ENCODE results near the gene CACNA1F.

Gene CACNA1F

DNA sequence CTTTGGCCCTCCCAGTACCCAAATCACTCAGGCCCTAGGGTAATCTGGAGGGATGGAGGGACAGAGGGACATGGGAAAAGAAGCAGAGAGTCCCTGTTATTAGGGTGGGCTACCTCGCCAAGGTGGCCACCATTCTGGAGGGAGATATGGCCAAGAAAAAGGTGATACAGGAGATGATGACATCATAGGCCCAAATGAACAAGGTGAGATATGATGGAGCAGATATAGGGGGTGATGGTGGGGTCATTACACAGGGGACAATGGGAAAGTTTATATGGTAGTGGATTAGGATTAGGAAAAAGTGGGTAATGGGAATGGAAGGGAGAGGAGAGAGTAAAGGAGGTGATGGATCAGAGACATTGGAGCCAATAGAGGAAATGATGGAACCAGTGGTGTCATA, 20.3 kb downstream of the CACNA1F start:
- Histone ChIP-seq H3K9me3 (ENCODE audit: control insufficient read depth in 2 of 2, low read length in 2 of 2) (no peaks in the 10 kb centered on the region), H3K27me3 (ENCODE audit: control insufficient read depth in 2 of 2, insufficient read depth in 2 of 2, low read length in 2 of 2) (peaks cover 0 to 3% of the 10 kb centered on the region in 2 donors), H3K36me3 (ENCODE audit: control insufficient read depth in 2 of 2, insufficient read depth in 2 of 2, low read length in 2 of 2) (no peaks in the 10 kb centered on the region), H3K4me1 (ENCODE audit: control insufficient read depth in 2 of 2, insufficient read depth in 2 of 2, low read length in 2 of 2) (no peaks in the 10 kb centered on the region), H3K27ac (ENCODE audit: low read depth in 2 of 2, low read length in 2 of 2) (no peak overlapping the region), H3K4me3 (ENCODE audit: low read length in 2 of 2) (no peak overlapping the region), H3K9ac (ENCODE audit: low read depth in 1 of 2, low read length in 2 of 2) (no peak overlapping the region)

DNA sequence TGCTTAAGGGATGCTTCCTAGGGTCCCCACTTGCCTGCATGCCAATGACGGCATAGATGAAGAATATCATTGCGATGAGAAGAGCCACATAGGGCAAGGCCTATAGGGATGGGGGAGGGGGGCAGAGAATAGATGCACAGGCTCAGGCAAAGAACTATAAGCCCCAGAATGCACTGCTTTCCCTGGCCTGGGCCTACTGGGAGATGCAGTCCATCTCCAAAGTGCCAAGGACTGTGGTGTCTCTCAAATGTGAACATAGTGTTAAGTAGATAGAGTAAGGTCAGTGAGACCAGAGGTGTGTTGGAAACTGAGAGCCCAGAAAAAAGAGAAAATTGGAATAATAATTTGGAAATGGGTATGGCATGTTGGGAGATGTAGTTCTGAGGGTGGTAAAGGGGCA, 20.9 kb downstream of the CACNA1F start:
- no peak overlapping the region for H3K4me3 ChIP-seq (ENCODE audit: low read length in 2 of 2)
- H3K4me1 ChIP-seq (ENCODE audit: control insufficient read depth in 2 of 2, insufficient read depth in 2 of 2, low read length in 2 of 2): no peaks in the 10 kb centered on the region
- no peaks in the 10 kb centered on the region for H3K36me3 ChIP-seq (ENCODE audit: control insufficient read depth in 2 of 2, insufficient read depth in 2 of 2, low read length in 2 of 2)
- H3K9ac ChIP-seq (ENCODE audit: low read depth in 1 of 2, low read length in 2 of 2): no peak overlapping the region
- no peak overlapping the region for H3K27ac ChIP-seq (ENCODE audit: low read depth in 2 of 2, low read length in 2 of 2)
- no peaks in the 10 kb centered on the region for H3K9me3 ChIP-seq (ENCODE audit: control insufficient read depth in 2 of 2, low read length in 2 of 2)
- H3K27me3 ChIP-seq (ENCODE audit: control insufficient read depth in 2 of 2, insufficient read depth in 2 of 2, low read length in 2 of 2): peaks cover 0 to 3% of the 10 kb centered on the region in 2 donors

GRCh38 chrX:49211074-49211473, 22.1 kb downstream of the CACNA1F start:
- Histone ChIP-seq H3K9ac (ENCODE audit: low read depth in 1 of 2, low read length in 2 of 2) (no peak overlapping the region), H3K4me1 (ENCODE audit: control insufficient read depth in 2 of 2, insufficient read depth in 2 of 2, low read length in 2 of 2) (no peaks in the 10 kb centered on the region), H3K9me3 (ENCODE audit: control insufficient read depth in 2 of 2, low read length in 2 of 2) (no peaks in the 10 kb centered on the region), H3K4me3 (ENCODE audit: low read length in 2 of 2) (no peak overlapping the region), H3K36me3 (ENCODE audit: control insufficient read depth in 2 of 2, insufficient read depth in 2 of 2, low read length in 2 of 2) (no peaks in the 10 kb centered on the region), H3K27me3 (ENCODE audit: control insufficient read depth in 2 of 2, insufficient read depth in 2 of 2, low read length in 2 of 2) (peaks cover 1 to 3% of the 10 kb centered on the region in 2 donors), H3K27ac (ENCODE audit: low read depth in 2 of 2, low read length in 2 of 2) (no peak overlapping the region)

GRCh38 chrX:49210406-49210805, 22.7 kb downstream of the CACNA1F start:
- no peaks in the 10 kb centered on the region for H3K36me3 ChIP-seq (ENCODE audit: control insufficient read depth in 2 of 2, insufficient read depth in 2 of 2, low read length in 2 of 2)
- H3K4me1 ChIP-seq (ENCODE audit: control insufficient read depth in 2 of 2, insufficient read depth in 2 of 2, low read length in 2 of 2): no peaks in the 10 kb centered on the region
- H3K27ac ChIP-seq (ENCODE audit: low read depth in 2 of 2, low read length in 2 of 2): no peak overlapping the region
- no peak overlapping the region for H3K9ac ChIP-seq (ENCODE audit: low read depth in 1 of 2, low read length in 2 of 2)
- H3K27me3 ChIP-seq (ENCODE audit: control insufficient read depth in 2 of 2, insufficient read depth in 2 of 2, low read length in 2 of 2): peaks cover 1 to 3% of the 10 kb centered on the region in 2 donors
- no peak overlapping the region for H3K4me3 ChIP-seq (ENCODE audit: low read length in 2 of 2)
- H3K9me3 ChIP-seq (ENCODE audit: control insufficient read depth in 2 of 2, low read length in 2 of 2): no peaks in the 10 kb centered on the region

- no peaks in the 10 kb centered on the region for H3K36me3 ChIP-seq (ENCODE audit: control insufficient read depth in 2 of 2, insufficient read depth in 2 of 2, low read length in 2 of 2)
- no peak overlapping the region for H3K27ac ChIP-seq (ENCODE audit: low read depth in 2 of 2, low read length in 2 of 2)
- H3K4me1 ChIP-seq (ENCODE audit: control insufficient read depth in 2 of 2, insufficient read depth in 2 of 2, low read length in 2 of 2): no peaks in the 10 kb centered on the region
- peaks cover 1 to 3% of the 10 kb centered on the region in 2 donors for H3K27me3 ChIP-seq (ENCODE audit: control insufficient read depth in 2 of 2, insufficient read depth in 2 of 2, low read length in 2 of 2)
- H3K4me3 ChIP-seq (ENCODE audit: low read length in 2 of 2): no peak overlapping the region
- H3K9ac ChIP-seq (ENCODE audit: low read depth in 1 of 2, low read length in 2 of 2): no peak overlapping the region
- H3K9me3 ChIP-seq (ENCODE audit: control insufficient read depth in 2 of 2, low read length in 2 of 2): no peaks in the 10 kb centered on the region
These were observed 23.5 kb downstream of the CACNA1F start for GRCh38 chrX:49209434-49210251.

GRCh38 chrX:49208399-49208798, 24.7 kb downstream of the CACNA1F start:
- H3K4me3 ChIP-seq (ENCODE audit: low read length in 2 of 2): no peak overlapping the region
- H3K36me3 ChIP-seq (ENCODE audit: control insufficient read depth in 2 of 2, insufficient read depth in 2 of 2, low read length in 2 of 2): no peaks in the 10 kb centered on the region
- peaks cover 0 to 1% of the 10 kb centered on the region in 2 donors for H3K27me3 ChIP-seq (ENCODE audit: control insufficient read depth in 2 of 2, insufficient read depth in 2 of 2, low read length in 2 of 2)
- no peaks in the 10 kb centered on the region for H3K9me3 ChIP-seq (ENCODE audit: control insufficient read depth in 2 of 2, low read length in 2 of 2)
- H3K27ac ChIP-seq (ENCODE audit: low read depth in 2 of 2, low read length in 2 of 2): no peak overlapping the region
- H3K9ac ChIP-seq (ENCODE audit: low read depth in 1 of 2, low read length in 2 of 2): no peak overlapping the region
- no peaks in the 10 kb centered on the region for H3K4me1 ChIP-seq (ENCODE audit: control insufficient read depth in 2 of 2, insufficient read depth in 2 of 2, low read length in 2 of 2)

DNA sequence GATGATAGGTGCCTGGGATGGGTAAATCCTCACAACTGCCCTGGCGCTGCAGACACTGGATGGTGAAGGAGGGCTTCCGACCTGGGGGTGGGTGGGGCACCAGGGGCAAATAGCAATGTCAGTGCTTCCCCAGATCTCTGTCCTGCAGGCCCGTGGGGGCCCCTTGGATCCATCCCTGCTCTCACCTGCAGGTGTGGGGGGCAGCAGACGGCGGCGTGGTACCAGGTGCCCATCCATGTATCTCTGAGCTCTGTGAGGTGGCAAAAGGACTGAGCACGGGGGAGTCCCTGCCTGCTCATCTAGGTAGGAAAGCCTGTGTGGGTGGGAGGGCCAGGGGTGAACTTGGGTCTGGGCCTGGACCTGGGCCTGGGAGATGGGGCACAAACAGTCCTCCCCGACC, 26.6 kb downstream of the CACNA1F start:
- Histone ChIP-seq H3K27me3 (ENCODE audit: control insufficient read depth in 2 of 2, insufficient read depth in 2 of 2, low read length in 2 of 2) (peaks cover 0 to 1% of the 10 kb centered on the region in 2 donors), H3K4me1 (ENCODE audit: control insufficient read depth in 2 of 2, insufficient read depth in 2 of 2, low read length in 2 of 2) (no peaks in the 10 kb centered on the region), H3K9ac (ENCODE audit: low read depth in 1 of 2, low read length in 2 of 2) (no peak overlapping the region), H3K9me3 (ENCODE audit: control insufficient read depth in 2 of 2, low read length in 2 of 2) (no peaks in the 10 kb centered on the region), H3K27ac (ENCODE audit: low read depth in 2 of 2, low read length in 2 of 2) (no peak overlapping the region), H3K36me3 (ENCODE audit: control insufficient read depth in 2 of 2, insufficient read depth in 2 of 2, low read length in 2 of 2) (no peaks in the 10 kb centered on the region), H3K4me3 (ENCODE audit: low read length in 2 of 2) (no peak overlapping the region)

DNA sequence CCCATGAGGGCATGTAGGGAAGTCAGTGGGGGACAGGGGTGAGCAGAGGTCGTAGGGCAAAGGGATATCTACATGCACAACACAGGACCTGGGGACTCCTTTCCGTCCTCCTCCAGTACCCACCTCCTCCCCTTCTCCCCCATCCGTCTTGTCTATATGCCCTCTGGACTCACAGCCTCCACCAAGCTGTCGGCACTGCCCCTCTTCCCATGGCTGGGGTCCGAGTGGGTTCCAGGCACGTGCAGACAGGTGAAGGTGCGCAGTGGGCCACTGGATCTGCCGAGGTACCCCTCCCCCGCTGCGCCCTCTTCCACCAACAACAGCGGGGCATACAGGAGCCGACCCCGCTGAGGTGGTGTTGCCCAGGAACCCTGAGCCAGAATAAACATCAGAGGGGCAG, 27.7 kb downstream of the CACNA1F start:
- no peaks in the 10 kb centered on the region for H3K36me3 ChIP-seq (ENCODE audit: control insufficient read depth in 2 of 2, insufficient read depth in 2 of 2, low read length in 2 of 2)
- H3K9me3 ChIP-seq (ENCODE audit: control insufficient read depth in 2 of 2, low read length in 2 of 2): no peaks in the 10 kb centered on the region
- peaks cover 0 to 1% of the 10 kb centered on the region in 2 donors for H3K27me3 ChIP-seq (ENCODE audit: control insufficient read depth in 2 of 2, insufficient read depth in 2 of 2, low read length in 2 of 2)
- H3K9ac ChIP-seq (ENCODE audit: low read depth in 1 of 2, low read length in 2 of 2): no peak overlapping the region
- H3K4me1 ChIP-seq (ENCODE audit: control insufficient read depth in 2 of 2, insufficient read depth in 2 of 2, low read length in 2 of 2): peaks cover 0 to 3% of the 10 kb centered on the region in 2 donors
- H3K27ac ChIP-seq (ENCODE audit: low read depth in 2 of 2, low read length in 2 of 2): no peak overlapping the region
- H3K4me3 ChIP-seq (ENCODE audit: low read length in 2 of 2): no peak overlapping the region

- no peaks in the 10 kb centered on the region for H3K36me3 ChIP-seq (ENCODE audit: control insufficient read depth in 2 of 2, insufficient read depth in 2 of 2, low read length in 2 of 2)
- peaks cover 0 to 3% of the 10 kb centered on the region in 2 donors for H3K4me1 ChIP-seq (ENCODE audit: control insufficient read depth in 2 of 2, insufficient read depth in 2 of 2, low read length in 2 of 2)
- peaks cover 0 to 1% of the 10 kb centered on the region in 2 donors for H3K27me3 ChIP-seq (ENCODE audit: control insufficient read depth in 2 of 2, insufficient read depth in 2 of 2, low read length in 2 of 2)
- no peaks in the 10 kb centered on the region for H3K9me3 ChIP-seq (ENCODE audit: control insufficient read depth in 2 of 2, low read length in 2 of 2)
- no peak overlapping the region for H3K27ac ChIP-seq (ENCODE audit: low read depth in 2 of 2, low read length in 2 of 2)
- H3K4me3 ChIP-seq (ENCODE audit: low read length in 2 of 2): no peak overlapping the region
- no peak overlapping the region for H3K9ac ChIP-seq (ENCODE audit: low read depth in 1 of 2, low read length in 2 of 2)
These were observed 28.4 kb downstream of the CACNA1F start for GRCh38 chrX:49204709-49205108.

GRCh38 chrX:49204017-49204416, 29.1 kb downstream of the CACNA1F start:
- Histone ChIP-seq H3K27me3 (ENCODE audit: control insufficient read depth in 2 of 2, insufficient read depth in 2 of 2, low read length in 2 of 2) (peaks cover 2% of the 10 kb centered on the region in 2 donors), H3K27ac (ENCODE audit: low read depth in 2 of 2, low read length in 2 of 2) (no peak overlapping the region)

More at GRCh38 chrX:49204017-49204416, 29.1 kb downstream of the CACNA1F start:
- Histone ChIP-seq H3K9me3 (ENCODE audit: control insufficient read depth in 2 of 2, low read length in 2 of 2) (no peaks in the 10 kb centered on the region), H3K36me3 (ENCODE audit: control insufficient read depth in 2 of 2, insufficient read depth in 2 of 2, low read length in 2 of 2) (no peaks in the 10 kb centered on the region), H3K4me3 (ENCODE audit: low read length in 2 of 2) (no peak overlapping the region), H3K4me1 (ENCODE audit: control insufficient read depth in 2 of 2, insufficient read depth in 2 of 2, low read length in 2 of 2) (peaks cover 0 to 3% of the 10 kb centered on the region in 2 donors), H3K9ac (ENCODE audit: low read depth in 1 of 2, low read length in 2 of 2) (no peak overlapping the region)
